Effector memory CD4-positive, alpha-beta T cell (primary cell): ENCODE results near the gene SMC3.
"Not testable (repeated sequence)": the region's sequence is repeated elsewhere in the genome, so short reads cannot be mapped to it uniquely, and the experiment has no call there.

Experiments
- DNase-seq, 3 donors: peaks; one replicate each; pipeline ENCODE4 v3.0.0-alpha.2; 2020
- H3K27ac ChIP-seq: 2 replicates; pipeline ENCODE4 v1.7.0; 2013; ENCODE audit warnings: mild to moderate bottlenecking, low read length, moderate library complexity; ENCODE audit not compliant: insufficient read depth, poor library complexity, severe bottlenecking
- H3K27me3 ChIP-seq: replicated peaks from 2 replicates; pipeline ENCODE4 v1.7.0; 2013; ENCODE audit warnings: mild to moderate bottlenecking, low read length; ENCODE audit not compliant: insufficient read depth, control insufficient read depth, poor library complexity, severe bottlenecking
- H3K36me3 ChIP-seq: 2 replicates; pipeline ENCODE4 v1.7.0; 2013; ENCODE audit warnings: mild to moderate bottlenecking, low read length, moderate library complexity; ENCODE audit not compliant: control insufficient read depth, insufficient read depth
- H3K4me1 ChIP-seq: 2 replicates; pipeline ENCODE4 v1.7.0; 2013; ENCODE audit warnings: low read length, mild to moderate bottlenecking; ENCODE audit not compliant: control insufficient read depth, insufficient read depth, poor library complexity, severe bottlenecking
- H3K4me3 ChIP-seq: 2 replicates; pipeline ENCODE4 v1.7.0; 2013; ENCODE audit warnings: low read length, low read depth, mild to moderate bottlenecking; ENCODE audit not compliant: insufficient read depth, poor library complexity, severe bottlenecking
- H3K9me3 ChIP-seq: 2 replicates; pipeline ENCODE4 v1.7.0; 2013; ENCODE audit warnings: mild to moderate bottlenecking, low read length, moderate library complexity; ENCODE audit not compliant: control insufficient read depth

SMC3 gene

DNA sequence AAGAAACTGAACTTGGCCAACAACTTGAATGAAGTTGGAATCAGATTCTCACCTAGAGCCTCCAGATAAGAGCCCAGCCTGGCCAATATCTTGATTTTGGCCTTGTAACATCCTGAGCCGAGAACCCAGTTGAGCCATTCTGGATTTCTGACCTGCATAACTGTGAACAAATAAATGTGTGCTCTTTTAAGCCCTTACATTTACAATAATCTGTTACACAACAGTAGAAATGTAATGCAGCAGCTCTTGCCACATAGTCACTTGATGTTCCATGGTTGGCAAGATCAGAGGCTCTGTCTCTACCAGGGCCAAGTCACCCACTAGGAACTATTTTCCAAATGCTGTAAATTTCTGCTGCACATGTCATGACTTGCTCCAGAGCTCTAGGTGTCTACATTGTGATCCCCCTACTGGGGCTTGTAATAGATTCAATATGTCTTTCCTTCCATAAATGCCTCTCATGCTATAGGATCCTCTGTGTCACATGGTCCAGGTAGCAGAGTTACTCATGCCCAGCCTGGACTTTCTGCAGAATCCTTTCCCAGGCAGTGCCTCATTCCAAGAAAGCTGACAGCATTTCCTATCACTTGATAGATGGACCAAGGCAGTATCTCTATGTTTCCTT, 65.2 kb downstream of the SMC3 start:
- H3K4me3 ChIP-seq = no peak overlapping the region
- no peak overlapping the region for H3K27ac ChIP-seq
- H3K27me3 ChIP-seq = no peaks in the 10 kb centered on the region
- H3K4me1 ChIP-seq = no peaks in the 10 kb centered on the region
- no peaks in the 10 kb centered on the region for H3K36me3 ChIP-seq
- no peaks in the 10 kb centered on the region for H3K9me3 ChIP-seq
- DNase-seq = no peak

DNA sequence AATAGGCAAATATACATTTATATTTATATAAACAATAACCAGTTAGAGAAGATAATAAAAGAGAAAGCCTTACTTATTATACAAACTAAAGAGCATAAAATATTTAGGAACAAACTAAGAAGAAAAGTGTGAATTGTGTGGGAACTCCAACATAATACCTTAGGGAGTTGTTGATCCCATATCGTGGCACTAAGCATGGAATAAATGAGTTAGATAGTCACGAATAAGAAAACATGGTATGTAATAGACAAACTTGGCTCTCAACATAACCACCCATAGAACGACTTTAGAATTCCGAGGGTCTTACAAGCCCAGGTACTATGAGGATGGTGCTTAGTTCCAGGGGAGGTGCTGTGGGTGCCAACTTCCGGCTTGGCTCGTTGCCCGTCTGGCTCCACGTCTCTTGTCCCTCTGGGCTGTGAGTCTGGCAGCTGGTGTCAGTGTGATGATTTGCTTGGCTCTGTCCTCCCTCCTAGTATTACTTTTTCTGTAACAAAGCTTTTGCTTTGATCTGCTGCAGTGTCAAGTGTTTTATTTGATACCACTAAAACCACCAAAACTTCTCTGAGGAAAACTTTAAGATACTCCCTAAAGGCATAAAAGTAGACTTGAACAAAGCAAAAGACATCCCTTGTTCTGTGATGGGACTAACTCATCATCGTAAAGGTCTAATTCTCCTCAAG, 67.2 kb downstream of the SMC3 start:
- DNase-seq = no peak
- H3K4me3 ChIP-seq = no peak overlapping the region

DNA sequence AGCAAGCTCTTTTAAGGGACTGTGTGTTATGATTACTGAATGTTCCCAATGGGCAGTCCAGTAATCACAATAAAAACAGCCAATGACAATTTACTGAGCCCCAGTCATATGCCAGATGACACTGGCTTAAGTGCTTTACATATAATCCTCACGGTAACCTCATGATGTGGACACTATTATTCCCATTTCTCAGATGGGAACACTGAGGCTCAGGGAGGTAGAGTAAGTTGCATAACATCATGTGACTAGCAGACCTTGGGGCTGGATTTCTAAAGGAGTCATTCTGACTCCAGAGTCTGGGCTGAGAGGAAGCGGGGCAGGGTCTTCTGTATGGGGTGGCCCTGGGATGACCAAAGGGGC, 69.1 kb downstream of the SMC3 start:
- peaks cover 6% of the 10 kb centered on the region for H3K4me1 ChIP-seq
- DNase-seq = no peak
- no peaks in the 10 kb centered on the region for H3K36me3 ChIP-seq
- H3K27ac ChIP-seq = no peak overlapping the region
- no peaks in the 10 kb centered on the region for H3K9me3 ChIP-seq
- H3K4me3 ChIP-seq = no peak overlapping the region
- no peaks in the 10 kb centered on the region for H3K27me3 ChIP-seq

More for the DNA sequence above, 67.2 kb downstream of the SMC3 start:
- H3K36me3 ChIP-seq = no peaks in the 10 kb centered on the region
- H3K4me1 ChIP-seq = no peaks in the 10 kb centered on the region
- H3K9me3 ChIP-seq = no peaks in the 10 kb centered on the region
- H3K27me3 ChIP-seq = no peaks in the 10 kb centered on the region
- no peak overlapping the region for H3K27ac ChIP-seq

DNA sequence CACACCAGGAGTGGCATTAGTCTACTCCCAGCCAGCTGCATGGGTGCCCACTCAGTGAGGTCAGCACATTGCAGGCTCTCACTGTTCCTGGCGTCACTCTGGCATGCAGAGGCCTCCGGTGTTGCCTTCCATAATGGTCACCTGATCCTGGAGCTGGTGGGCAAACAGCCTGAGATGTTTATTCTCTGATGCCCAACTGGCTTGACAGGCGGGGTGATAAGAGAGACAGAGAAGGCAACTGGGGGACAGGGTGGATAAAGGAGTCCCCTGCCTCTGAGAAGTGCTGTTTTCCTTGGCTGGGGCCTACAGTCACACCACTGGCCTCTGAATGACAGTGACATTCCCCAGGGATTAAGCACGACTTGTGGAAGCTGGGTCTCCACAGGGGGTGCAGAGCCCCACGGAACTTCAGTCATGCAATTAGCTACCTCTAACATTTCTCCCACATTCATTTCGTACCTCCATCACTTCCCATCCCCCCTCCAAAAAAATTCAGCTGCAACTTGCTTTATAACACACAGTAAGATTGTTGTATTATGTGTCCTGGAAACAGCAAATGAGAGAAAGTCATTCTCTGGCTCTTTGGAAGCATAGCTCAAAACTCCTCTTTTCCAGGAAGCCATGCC, 69.5 kb downstream of the SMC3 start:
- no peak for DNase-seq
- no peak overlapping the region for H3K27ac ChIP-seq
- H3K36me3 ChIP-seq = no peaks in the 10 kb centered on the region
- H3K9me3 ChIP-seq = no peaks in the 10 kb centered on the region
- peaks cover 7% of the 10 kb centered on the region for H3K4me1 ChIP-seq
- no peak overlapping the region for H3K4me3 ChIP-seq
- peaks cover under 1% of the 10 kb centered on the region for H3K27me3 ChIP-seq

DNA sequence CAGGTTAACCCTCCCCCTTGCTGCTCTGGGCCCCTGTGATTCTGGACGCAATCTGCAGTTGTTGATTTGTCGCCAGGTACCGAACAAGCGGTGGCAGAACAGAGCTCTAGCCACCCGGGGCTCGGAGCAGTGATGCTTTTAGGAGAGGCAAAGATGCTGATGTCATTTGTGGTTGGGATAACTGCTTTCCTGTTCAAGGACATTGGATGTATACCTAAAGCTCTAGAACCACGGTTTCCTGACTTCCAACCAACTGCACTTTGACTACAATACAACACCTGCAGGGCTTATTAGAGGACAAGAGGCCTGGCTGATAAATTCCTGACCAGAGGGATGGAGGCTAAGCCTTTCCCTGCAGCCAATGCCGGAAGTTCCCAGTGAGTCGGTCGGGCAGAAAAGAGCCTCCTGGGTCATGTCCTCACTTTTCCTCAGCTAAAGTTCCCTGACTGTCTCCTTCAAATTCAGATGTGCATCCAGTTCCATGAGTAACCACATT, 70.1 kb downstream of the SMC3 start:
- Histone ChIP-seq H3K27ac (no peak overlapping the region), H3K27me3 (peaks cover 5% of the 10 kb centered on the region), H3K4me1 (peaks cover 7% of the 10 kb centered on the region), H3K36me3 (no peaks in the 10 kb centered on the region), H3K9me3 (no peaks in the 10 kb centered on the region), H3K4me3 (no peak overlapping the region)
- no peak for DNase-seq

DNA sequence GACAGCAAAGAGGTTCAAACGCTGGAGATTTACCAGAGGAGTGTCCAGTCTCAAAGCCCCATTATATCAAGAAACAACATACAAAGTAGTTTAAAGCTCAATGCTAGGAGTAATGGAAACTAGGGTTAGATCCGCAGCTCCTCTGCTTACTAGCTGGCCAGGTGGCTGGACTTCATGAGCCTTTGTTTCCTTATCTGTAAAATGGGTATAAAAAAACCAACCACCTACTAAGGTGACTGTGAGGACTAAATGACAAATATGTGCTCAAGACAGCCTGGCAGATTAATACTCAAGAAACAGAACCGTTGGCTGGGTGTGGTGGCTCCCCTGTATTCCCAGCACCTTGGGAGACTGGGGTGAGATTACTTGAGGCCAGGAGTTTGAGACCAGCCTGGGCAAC, 70.8 kb downstream of the SMC3 start:
- H3K4me1 ChIP-seq = peaks cover 14% of the 10 kb centered on the region
- no peaks in the 10 kb centered on the region for H3K9me3 ChIP-seq
- no peak overlapping the region for H3K4me3 ChIP-seq
- no peak for DNase-seq
- H3K27me3 ChIP-seq = peaks cover 12% of the 10 kb centered on the region
- no peaks in the 10 kb centered on the region for H3K36me3 ChIP-seq
- H3K27ac ChIP-seq = no peak overlapping the region

DNA sequence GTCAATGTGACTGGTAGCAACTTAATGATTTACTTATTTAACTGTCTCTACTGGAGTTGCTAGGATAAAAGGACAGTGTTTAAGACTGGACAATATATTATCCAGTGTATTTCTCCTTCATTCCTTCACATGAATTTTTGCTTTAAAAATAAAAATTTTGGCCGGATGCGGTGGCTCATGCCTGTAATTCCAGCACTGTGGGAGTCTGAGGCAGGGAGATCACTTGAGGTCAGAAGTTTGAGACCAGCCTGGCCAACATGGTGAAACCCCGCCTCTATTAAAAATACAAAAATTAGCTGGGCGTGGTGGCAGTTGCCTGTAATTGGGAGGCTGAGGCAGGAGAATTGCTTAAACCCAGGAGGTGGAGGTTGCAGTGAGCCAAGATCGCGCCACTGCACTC, 71.6 kb downstream of the SMC3 start:
- DNase-seq, H3K27ac ChIP-seq, H3K9me3 ChIP-seq, H3K4me3 ChIP-seq, H3K36me3 ChIP-seq: not testable (repeated sequence)
- peaks cover 20% of the 10 kb centered on the region for H3K27me3 ChIP-seq
- H3K4me1 ChIP-seq = peaks cover 21% of the 10 kb centered on the region

DNA sequence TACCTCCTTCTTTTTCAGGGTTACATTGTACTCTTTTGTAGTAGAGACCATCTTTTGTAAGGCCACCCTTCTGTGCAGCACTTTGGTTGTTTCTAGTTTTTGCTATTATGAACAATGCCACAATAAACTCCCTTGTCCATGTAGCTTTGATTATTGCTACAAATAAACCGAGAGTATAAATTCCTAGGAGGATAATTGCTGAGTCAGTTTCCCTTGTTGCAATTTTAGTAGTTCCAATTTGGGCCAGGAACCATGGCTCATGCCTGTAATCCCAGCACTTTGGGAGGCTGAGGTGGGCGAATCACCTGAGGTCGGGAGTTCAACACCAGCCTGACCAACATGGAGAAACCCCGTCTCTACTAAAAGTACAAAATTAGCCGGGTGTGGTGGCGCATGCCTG, 72.4 kb downstream of the SMC3 start:
- Histone ChIP-seq H3K27me3 (peaks cover 28% of the 10 kb centered on the region), H3K4me1 (peaks cover 28% of the 10 kb centered on the region)
- H3K36me3 ChIP-seq, H3K9me3 ChIP-seq, H3K4me3 ChIP-seq, H3K27ac ChIP-seq, DNase-seq: not testable (repeated sequence)

DNA sequence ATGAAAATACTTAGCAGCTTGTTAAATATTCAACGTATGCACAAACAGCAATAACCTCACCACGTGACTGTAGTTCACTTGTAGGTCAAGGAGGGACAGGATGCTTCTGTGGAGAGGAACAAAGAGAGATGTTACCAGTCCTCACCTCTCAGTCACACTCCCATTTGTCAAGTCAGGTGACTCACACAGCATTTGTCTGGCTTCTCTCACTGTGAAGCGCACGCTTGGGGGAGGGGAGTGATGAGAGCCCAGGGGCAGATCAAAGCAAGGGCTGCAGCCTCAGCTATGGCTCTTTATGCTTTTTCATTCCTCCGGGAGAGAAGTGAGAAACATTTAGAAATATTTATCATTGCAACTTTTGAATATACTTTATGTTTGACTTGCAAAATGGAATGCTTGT, 73.8 kb downstream of the SMC3 start:
- H3K27me3 ChIP-seq = peaks cover 36% of the 10 kb centered on the region
- no peaks in the 10 kb centered on the region for H3K36me3 ChIP-seq
- H3K4me3 ChIP-seq = no peak overlapping the region
- no peak overlapping the region for H3K27ac ChIP-seq
- no peaks in the 10 kb centered on the region for H3K9me3 ChIP-seq
- no peak for DNase-seq
- H3K4me1 ChIP-seq = peaks cover 28% of the 10 kb centered on the region
